HG02938 (cell line): ENCODE data around the gene TMEM131.

Experiments used
- ATAC-seq: cut with Tn5 transposase; IDR thresholded peaks from one replicate; pipeline ENCODE4 v1.9.1; 2021; ENCODE audit warnings: mild to moderate bottlenecking, moderate library complexity; ENCODE audit not compliant: unreplicated experiment

Gene TMEM131

GRCh38 chr2:97992836-97993825 lies 2.6 kb downstream of the TMEM131 start:
- ATAC-seq = no peak

GRCh38 chr2:97991081-97991856 lies 4.5 kb downstream of the TMEM131 start:
- no peak for ATAC-seq

- no peak for ATAC-seq
Measured at GRCh38 chr2:97988722-97989121, 7.0 kb downstream of the TMEM131 start.

GRCh38 chr2:97985998-97986397 lies 9.8 kb downstream of the TMEM131 start:
- ATAC-seq = no peak

GRCh38 chr2:97983698-97984097 lies 12.1 kb downstream of the TMEM131 start:
- no peak for ATAC-seq

- no peak for ATAC-seq
Measured at GRCh38 chr2:97983134-97983533, 12.6 kb downstream of the TMEM131 start.

GRCh38 chr2:97982621-97983020 lies 13.1 kb downstream of the TMEM131 start:
- ATAC-seq = no peak

- ATAC-seq = no peak
Measured at GRCh38 chr2:97981961-97982360, 13.8 kb downstream of the TMEM131 start.

- no peak for ATAC-seq
Measured at GRCh38 chr2:97979904-97980303, 15.8 kb downstream of the TMEM131 start.

- no peak for ATAC-seq
Measured at GRCh38 chr2:97974471-97974870, 21.3 kb downstream of the TMEM131 start.

GRCh38 chr2:97970293-97971060 lies 25.3 kb downstream of the TMEM131 start:
- no peak for ATAC-seq

GRCh38 chr2:97969081-97970067 lies 26.4 kb downstream of the TMEM131 start:
- no peak for ATAC-seq

- no peak for ATAC-seq
Measured at GRCh38 chr2:97967931-97968627, 27.7 kb downstream of the TMEM131 start.

GRCh38 chr2:97967216-97967592 lies 28.5 kb downstream of the TMEM131 start:
- no peak for ATAC-seq

GRCh38 chr2:97966545-97967215 lies 29.1 kb downstream of the TMEM131 start:
- peak; percentile 59 for ATAC-seq

- ATAC-seq = no peak
Measured at GRCh38 chr2:97965116-97965515, 30.6 kb downstream of the TMEM131 start.

- no peak for ATAC-seq
Measured at GRCh38 chr2:97963880-97964279, 31.9 kb downstream of the TMEM131 start.

GRCh38 chr2:97963079-97963406 lies 32.7 kb downstream of the TMEM131 start:
- no peak for ATAC-seq

- no peak for ATAC-seq
Measured at GRCh38 chr2:97961534-97961933, 34.2 kb downstream of the TMEM131 start.
